GM21825 (cell line): ENCODE measurements around the gene WNT2.
A peak's percentile ranks its signal among the peaks of the same experiment; 100 is the strongest.

Source experiments
- ATAC-seq: cut with Tn5 transposase; IDR thresholded peaks from one replicate; pipeline ENCODE4 v1.9.1; 2021; ENCODE audit warnings: mild to moderate bottlenecking, moderate library complexity; ENCODE audit not compliant: unreplicated experiment

Gene WNT2

GRCh38 chr7:117322741-117323304 lies at the start of gene WNT2:
WNT2 (minus strand) TSS chr7:117323058; CDS start chr7:117322989, 69 bp downstream.
- no peak for ATAC-seq

DNA sequence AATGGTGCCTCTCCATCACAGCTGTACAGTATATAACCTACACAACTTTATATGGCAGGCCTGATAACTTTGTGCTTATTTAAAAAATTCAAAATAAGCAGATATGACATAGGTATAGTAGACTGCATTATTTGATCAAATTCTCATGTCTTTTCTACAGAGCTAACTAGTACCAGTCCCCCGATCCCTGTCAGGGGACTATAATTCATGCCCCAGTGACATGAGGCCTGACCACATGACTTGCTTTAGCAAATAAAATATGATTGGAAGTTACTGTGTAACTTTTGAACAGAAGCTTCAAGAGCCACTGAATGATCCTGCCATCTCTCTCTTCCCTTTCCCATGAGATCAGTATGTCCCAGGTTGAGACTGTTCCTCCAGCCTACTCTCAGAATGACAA lies 49.2 kb upstream of the WNT2 start:
- ATAC-seq, result no peak

GRCh38 chr7:117364339-117365080 lies 41.7 kb upstream of the WNT2 start:
- no peak for ATAC-seq

GRCh38 chr7:117362294-117362888 lies 39.5 kb upstream of the WNT2 start:
- ATAC-seq, result no peak

- ATAC-seq, result no peak
These were observed 27.2 kb upstream of the WNT2 start for GRCh38 chr7:117350027-117350426.

DNA sequence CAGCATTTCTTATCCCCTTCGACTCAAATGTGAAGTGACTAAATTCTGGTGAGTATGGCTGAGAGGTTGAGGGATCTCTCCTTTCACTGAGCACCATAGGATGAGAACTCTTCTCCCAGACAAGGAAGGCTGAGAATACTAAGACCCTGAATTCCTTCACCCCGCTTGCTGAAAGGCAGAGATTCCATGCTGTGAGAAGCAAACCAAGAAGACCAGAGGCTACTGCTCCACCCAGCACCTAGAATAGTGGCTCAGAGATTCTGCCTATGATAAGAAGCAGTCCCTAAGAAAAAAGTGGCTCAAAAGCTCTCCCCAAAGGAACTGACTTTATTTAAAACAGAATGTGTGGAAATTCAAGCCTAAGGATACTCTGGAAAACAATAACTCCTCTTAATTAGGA lies 26.7 kb upstream of the WNT2 start:
- ATAC-seq, result no peak

GRCh38 chr7:117347962-117348672 lies 25.3 kb upstream of the WNT2 start:
- ATAC-seq, result peak; percentile 86

GRCh38 chr7:117347480-117347879 lies 24.6 kb upstream of the WNT2 start:
- ATAC-seq, result no peak

DNA sequence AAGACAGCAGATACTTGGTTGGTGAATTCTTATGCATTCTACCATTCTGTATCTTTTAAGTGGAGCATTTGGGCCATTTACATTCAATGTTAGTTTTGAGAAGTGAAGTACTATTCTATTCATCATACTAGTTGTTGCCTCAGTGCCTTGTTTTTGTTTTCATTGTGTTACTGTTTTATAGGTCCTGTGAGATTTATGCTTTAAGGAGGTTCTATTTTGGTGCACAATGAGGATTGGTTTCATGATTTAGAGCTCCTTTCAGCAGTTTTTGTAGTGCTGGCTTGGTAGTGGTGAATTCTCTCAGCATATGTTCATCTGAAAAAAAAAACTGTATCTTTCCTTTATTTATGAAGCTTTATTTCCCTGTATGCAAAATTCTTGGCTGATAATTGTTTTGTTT lies 23.3 kb upstream of the WNT2 start:
- no peak for ATAC-seq

DNA sequence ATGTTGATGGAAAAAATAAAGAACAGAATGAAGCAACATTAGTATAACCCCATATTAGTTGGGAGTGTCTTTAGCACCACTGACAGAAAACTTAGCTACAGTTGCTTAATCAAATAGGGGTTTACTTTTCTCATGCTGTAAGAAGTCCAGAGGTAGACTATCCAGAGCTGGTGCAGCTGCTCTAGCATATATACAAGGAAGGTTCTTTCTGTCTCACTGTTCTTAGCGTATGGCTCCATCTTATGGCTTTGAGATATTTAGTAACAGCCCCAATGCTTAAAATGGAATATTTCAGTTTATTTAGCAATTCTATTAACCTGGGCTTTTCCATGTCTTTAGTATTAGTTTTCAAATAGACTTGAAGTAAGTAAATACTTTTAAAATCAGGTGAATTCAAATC lies 15.2 kb upstream of the WNT2 start:
- ATAC-seq, result no peak

- no peak for ATAC-seq
These were observed 10.3 kb upstream of the WNT2 start for GRCh38 chr7:117333168-117333567.

- no peak for ATAC-seq
These were observed 9.2 kb upstream of the WNT2 start for GRCh38 chr7:117332031-117332430.

DNA sequence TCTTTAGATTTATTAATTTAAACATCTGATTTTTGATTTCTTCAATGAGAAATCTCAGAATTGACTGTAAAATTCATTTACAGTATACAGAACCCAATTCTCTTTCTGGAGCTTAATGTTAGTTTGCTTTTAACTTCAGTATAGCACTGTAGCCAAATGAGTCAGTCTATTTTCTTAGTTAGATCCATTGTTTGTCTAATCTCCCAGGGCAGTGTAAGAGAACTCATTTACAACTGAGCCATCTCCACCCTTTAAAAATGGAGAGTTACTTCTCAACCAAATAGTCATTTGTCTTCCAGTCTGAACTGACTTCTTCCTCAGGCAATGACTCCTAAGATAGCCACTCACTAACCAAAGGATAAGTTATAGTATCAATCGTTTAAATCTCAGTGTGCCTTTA lies 3.0 kb upstream of the WNT2 start:
- no peak for ATAC-seq

DNA sequence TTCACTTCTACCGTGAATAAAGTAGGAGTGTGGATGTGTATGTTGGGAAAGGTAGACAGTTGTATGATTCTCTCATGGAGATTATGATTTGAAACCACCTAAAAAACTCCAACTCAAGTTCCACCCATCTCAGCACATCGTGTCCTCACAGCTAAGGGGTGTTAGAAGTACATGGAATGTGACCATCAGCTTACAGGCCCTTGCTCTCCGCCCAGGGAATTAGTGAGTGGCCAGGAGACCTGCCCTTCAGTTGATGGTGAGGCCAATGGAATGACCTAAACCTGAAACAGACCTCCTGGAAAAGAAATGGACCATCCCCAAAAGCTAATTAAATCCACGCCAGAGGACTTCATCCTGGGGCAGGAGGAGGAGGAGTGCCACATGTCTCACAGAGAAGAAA lies 2.1 kb upstream of the WNT2 start:
- no peak for ATAC-seq

DNA sequence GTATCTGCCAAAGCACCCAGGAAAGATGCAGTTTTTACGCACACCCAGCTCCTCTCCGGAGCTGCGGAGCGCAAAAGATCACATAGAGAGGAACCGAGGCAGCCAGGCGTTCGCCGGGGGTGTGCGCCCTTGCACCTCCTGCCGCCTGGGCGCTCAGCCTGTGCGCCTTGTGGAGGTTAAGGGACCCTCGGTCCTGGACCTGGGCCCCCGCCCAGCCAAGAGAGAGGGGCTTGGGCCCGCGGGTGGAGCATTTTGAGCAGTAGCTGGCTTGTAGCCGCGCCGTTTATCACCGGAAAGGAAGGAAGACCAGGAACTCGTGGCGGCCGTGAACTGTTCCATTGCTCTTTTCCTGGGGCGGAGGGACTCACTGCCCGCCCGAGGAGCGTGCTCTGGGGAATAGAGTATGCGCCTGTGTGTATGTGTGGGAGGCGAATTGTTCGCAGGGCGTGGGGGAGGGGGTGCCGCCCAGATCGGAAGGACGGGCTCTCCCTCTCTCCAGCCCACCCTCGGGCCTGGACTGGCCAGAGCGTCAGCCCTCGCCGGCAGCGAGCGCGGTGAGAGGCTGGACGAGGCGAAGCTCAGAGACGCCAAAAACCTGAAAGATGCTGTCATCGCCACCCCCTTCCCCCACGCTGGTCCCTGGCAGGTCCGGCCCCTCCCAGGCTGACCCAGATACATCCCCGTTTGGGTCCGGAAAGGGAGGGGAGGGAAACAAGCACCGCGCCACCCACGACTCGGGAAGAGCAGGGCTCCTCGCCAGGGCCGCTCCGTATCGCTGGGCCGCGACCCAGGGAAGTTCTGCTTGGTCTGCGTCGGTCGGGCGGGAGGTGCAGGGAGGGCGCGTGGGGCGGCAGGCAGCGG lies 1.2 kb upstream of the WNT2 start:
- ATAC-seq, result no peak

- no peak for ATAC-seq
These were observed 520 bp upstream of the WNT2 start for GRCh38 chr7:117323305-117323850.

GRCh38 chr7:117320523-117320922 lies 2.3 kb downstream of the WNT2 start:
- ATAC-seq, result no peak

- ATAC-seq, result no peak
These were observed 3.7 kb downstream of the WNT2 start for GRCh38 chr7:117319181-117319580.

- no peak for ATAC-seq
These were observed 9.3 kb downstream of the WNT2 start for GRCh38 chr7:117313582-117313981.
